ENCODE data around the gene TMED10.

TMED10 gene

GRCh38 chr14:75220156-75220555 is 43.7 kb upstream of the TMED10 start:
- no peak for DNase-seq (ENCODE audit: extremely low read depth, insufficient read length)
- Histone ChIP-seq H3K27me3 (replicated peaks; ENCODE audit: control insufficient read depth, insufficient read depth, low read length) (no peaks in the 10 kb centered on the region), H3K4me3 (replicated peaks; ENCODE audit: low read depth, low read length) (no peak overlapping the region), H3K36me3 (ENCODE audit: control insufficient read depth, insufficient read depth, low read length) (no peaks in the 10 kb centered on the region)
- no peak for TF ChIP-seq CTCF (IDR thresholded peaks at IDR 0.05; ENCODE audit: insufficient read depth, low read length, poor library complexity, severe bottlenecking)

GRCh38 chr14:75217508-75218206 is 41.2 kb upstream of the TMED10 start:
- H3K36me3 ChIP-seq (ENCODE audit: control insufficient read depth, insufficient read depth, low read length): no peaks in the 10 kb centered on the region
- no peaks in the 10 kb centered on the region for H3K27me3 ChIP-seq (replicated peaks; ENCODE audit: control insufficient read depth, insufficient read depth, low read length)
- no peak overlapping the region for H3K4me3 ChIP-seq (replicated peaks; ENCODE audit: low read depth, low read length)
- no peak for TF ChIP-seq CTCF (IDR thresholded peaks at IDR 0.05; ENCODE audit: insufficient read depth, low read length, poor library complexity, severe bottlenecking)
- no peak for DNase-seq (ENCODE audit: extremely low read depth, insufficient read length)

- Histone ChIP-seq H3K4me3 (replicated peaks; ENCODE audit: low read depth, low read length) (no peak overlapping the region), H3K27me3 (replicated peaks; ENCODE audit: control insufficient read depth, insufficient read depth, low read length) (no peaks in the 10 kb centered on the region), H3K36me3 (ENCODE audit: control insufficient read depth, insufficient read depth, low read length) (no peaks in the 10 kb centered on the region)
- DNase-seq (ENCODE audit: extremely low read depth, insufficient read length): no peak
- no peak for TF ChIP-seq CTCF (IDR thresholded peaks at IDR 0.05; ENCODE audit: insufficient read depth, low read length, poor library complexity, severe bottlenecking)
These were observed 40.1 kb upstream of the TMED10 start for GRCh38 chr14:75216427-75217006.

GRCh38 chr14:75215520-75215919 is 39.1 kb upstream of the TMED10 start:
- H3K27me3 ChIP-seq (replicated peaks; ENCODE audit: control insufficient read depth, insufficient read depth, low read length): no peaks in the 10 kb centered on the region
- H3K4me3 ChIP-seq (replicated peaks; ENCODE audit: low read depth, low read length): no peak overlapping the region
- TF ChIP-seq CTCF (IDR thresholded peaks at IDR 0.05; ENCODE audit: insufficient read depth, low read length, poor library complexity, severe bottlenecking): no peak
- H3K36me3 ChIP-seq (ENCODE audit: control insufficient read depth, insufficient read depth, low read length): no peaks in the 10 kb centered on the region
- DNase-seq (ENCODE audit: extremely low read depth, insufficient read length): no peak

- no peak for TF ChIP-seq CTCF (IDR thresholded peaks at IDR 0.05; ENCODE audit: insufficient read depth, low read length, poor library complexity, severe bottlenecking)
- DNase-seq (ENCODE audit: extremely low read depth, insufficient read length): no peak
- H3K27me3 ChIP-seq (replicated peaks; ENCODE audit: control insufficient read depth, insufficient read depth, low read length): no peaks in the 10 kb centered on the region; the same call in 1 of the 2 replicates
- no peaks in the 10 kb centered on the region for H3K36me3 ChIP-seq (ENCODE audit: control insufficient read depth, insufficient read depth, low read length)
- no peak overlapping the region for H3K4me3 ChIP-seq (replicated peaks; ENCODE audit: low read depth, low read length)
These were observed 38.1 kb upstream of the TMED10 start for GRCh38 chr14:75214558-75214957.

Measured in GM06990 (cell line).